ENCODE measurements around the gene IP6K3. TPM values are rescaled to one million over a fixed set of nuclear protein-coding genes. Genes with fewer than 3 reads are reported as not detected.

IP6K3 gene
- total RNA-seq, 1 donor from 2014 or later = not detected

DNA sequence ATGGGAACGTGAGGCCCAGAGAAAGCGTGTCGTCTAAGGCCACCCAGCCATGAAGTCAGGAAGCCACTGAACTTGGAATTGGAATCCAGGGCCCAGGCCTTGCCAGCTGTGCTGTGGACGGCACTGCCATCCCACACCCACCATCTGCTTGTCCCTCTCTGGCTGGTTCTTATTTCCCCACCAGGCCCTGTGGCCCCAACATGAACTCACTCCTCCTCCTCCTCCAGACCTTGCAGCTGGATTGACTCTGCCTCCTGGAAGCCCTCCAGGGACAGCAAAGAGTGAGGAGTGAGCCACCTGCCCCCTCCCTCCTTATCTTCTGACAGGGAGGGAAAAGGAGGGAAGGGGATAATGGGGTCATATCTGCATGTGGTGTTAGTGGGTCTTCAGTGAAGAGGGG lies 16.0 kb upstream of the IP6K3 start:
- TF ChIP-seq, protein P1, sequence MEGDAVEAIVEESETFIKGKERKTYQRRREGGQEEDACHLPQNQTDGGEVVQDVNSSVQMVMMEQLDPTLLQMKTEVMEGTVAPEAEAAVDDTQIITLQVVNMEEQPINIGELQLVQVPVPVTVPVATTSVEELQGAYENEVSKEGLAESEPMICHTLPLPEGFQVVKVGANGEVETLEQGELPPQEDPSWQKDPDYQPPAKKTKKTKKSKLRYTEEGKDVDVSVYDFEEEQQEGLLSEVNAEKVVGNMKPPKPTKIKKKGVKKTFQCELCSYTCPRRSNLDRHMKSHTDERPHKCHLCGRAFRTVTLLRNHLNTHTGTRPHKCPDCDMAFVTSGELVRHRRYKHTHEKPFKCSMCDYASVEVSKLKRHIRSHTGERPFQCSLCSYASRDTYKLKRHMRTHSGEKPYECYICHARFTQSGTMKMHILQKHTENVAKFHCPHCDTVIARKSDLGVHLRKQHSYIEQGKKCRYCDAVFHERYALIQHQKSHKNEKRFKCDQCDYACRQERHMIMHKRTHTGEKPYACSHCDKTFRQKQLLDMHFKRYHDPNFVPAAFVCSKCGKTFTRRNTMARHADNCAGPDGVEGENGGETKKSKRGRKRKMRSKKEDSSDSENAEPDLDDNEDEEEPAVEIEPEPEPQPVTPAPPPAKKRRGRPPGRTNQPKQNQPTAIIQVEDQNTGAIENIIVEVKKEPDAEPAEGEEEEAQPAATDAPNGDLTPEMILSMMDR (IDR thresholded peaks at IDR 0.05) = no peak
- Histone ChIP-seq H3K9me3 (no peaks in the 10 kb centered on the region), H3K4me1 (no peaks in the 10 kb centered on the region), H3K4me3 (no peak overlapping the region), H3K27ac (no peak overlapping the region), H3K36me3 (no peaks in the 10 kb centered on the region), H3K27me3 (no peaks in the 10 kb centered on the region)
- DNase-seq (ENCODE audit: low spot score in 2 of 2) = no peak
- intact Hi-C loops (cut with DNase I) = no loop called here

DNA sequence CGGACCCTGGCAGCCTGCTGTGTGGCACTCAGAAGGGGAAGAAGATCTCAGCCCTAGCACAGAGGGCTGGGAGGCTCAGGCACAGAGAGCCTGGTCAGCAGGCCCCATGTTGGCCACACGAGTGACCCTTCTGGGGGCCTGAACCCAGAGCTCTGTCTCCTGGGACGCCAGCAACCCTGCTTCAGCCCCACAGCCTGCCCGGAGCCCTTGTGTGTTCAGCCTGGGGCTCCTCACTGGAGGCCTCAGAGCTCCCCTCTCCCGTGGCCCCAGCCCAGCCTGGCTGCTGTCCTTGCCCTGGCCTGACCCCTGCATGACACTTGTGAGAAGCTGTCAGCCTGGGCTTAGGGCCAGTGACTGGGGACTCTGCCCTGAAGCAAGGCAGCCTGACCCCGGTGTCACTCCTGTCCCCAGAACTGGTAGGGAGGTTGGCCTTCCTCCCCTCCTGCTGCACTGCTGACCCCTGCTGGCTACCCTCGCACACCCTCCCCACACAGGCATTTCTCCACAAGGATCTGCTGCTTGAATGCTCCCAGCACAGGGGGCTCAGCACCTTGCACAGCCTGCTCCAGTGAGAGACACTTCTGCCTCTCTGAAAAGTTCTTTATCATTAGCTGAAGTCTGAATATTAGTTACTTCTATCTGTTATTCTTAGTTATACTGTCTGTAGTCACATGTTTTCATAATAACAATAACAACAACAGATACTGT lies 15.4 kb upstream of the IP6K3 start:
- no peaks in the 10 kb centered on the region for H3K36me3 ChIP-seq
- H3K27me3 ChIP-seq = no peaks in the 10 kb centered on the region
- H3K9me3 ChIP-seq = no peaks in the 10 kb centered on the region
- no peak for DNase-seq (ENCODE audit: low spot score in 2 of 2)
- no peaks in the 10 kb centered on the region for H3K4me1 ChIP-seq
- TF ChIP-seq, protein P1 (IDR thresholded peaks at IDR 0.05) = peak in 2 of 3 experiments; percentile 7 to 14
- H3K4me3 ChIP-seq = no peak overlapping the region
- intact Hi-C loops (cut with DNase I) = no loop called here
- H3K27ac ChIP-seq = no peak overlapping the region

DNA sequence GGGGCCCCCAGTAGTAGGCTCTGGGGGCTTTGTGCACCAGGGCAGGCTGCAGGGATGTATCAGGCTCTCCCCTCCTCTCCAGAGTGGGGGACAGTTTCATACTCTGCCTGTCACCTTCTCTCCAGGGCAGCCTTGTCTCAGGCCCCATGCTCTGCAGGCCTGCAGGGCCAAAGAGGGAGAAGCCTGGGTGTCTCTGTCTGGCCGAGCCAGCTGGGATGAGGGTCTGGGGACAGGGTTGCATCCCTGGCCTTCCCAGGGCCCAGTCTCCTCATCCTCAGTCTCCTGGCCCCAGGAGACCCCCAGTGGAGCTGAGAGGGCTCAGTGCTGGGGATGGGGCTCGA lies 14.8 kb upstream of the IP6K3 start:
- Histone ChIP-seq H3K4me1 (no peaks in the 10 kb centered on the region), H3K9me3 (no peaks in the 10 kb centered on the region), H3K4me3 (no peak overlapping the region), H3K27me3 (no peaks in the 10 kb centered on the region), H3K36me3 (no peaks in the 10 kb centered on the region), H3K27ac (no peak overlapping the region)
- intact Hi-C loops (cut with DNase I) = no loop called here
- DNase-seq (ENCODE audit: low spot score in 2 of 2) = no peak
- TF ChIP-seq, protein P1 (IDR thresholded peaks at IDR 0.05) = no peak

DNA sequence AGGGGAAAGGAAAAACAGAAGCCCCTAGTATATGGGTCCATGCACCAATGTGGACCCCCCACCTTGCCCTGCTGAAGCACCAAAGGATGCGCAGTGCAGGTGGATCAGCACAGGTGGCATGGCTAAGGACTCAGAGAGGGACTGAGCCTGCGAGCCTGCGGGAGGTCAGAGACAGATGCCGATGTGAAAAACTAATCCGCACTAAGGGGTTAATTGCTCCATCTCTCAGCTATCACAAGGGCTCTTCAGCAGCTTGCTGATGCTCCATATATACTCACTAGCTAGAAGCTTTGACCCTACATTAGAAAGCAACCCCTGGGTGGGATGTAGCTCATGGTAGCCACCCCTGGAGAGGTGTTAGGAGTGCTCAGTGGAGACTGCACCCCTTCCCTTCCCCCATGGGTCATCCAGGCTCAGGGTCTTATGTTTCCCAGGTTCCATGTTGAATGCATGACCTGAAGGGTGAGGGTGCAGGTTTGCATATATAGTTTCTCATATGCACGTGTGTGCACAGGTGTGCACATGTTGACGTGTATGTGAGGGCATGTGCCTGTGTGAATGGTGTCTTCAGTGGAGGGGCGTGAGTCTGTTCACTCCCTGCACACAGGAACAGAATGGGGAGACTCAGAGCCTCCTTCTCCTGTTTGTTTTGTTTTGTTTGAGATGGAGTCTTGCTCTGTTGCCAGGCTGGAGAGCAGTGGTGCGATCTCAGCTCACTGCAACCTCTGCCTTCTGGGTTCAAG lies 13.4 kb upstream of the IP6K3 start:
- TF ChIP-seq, protein P1 (IDR thresholded peaks at IDR 0.05) = no peak
- Histone ChIP-seq H3K9me3 (no peaks in the 10 kb centered on the region), H3K4me1 (no peaks in the 10 kb centered on the region), H3K27ac (no peak overlapping the region), H3K36me3 (no peaks in the 10 kb centered on the region), H3K4me3 (no peak overlapping the region), H3K27me3 (no peaks in the 10 kb centered on the region)
- no peak for DNase-seq (ENCODE audit: low spot score in 2 of 2)
- intact Hi-C loops (cut with DNase I) = no loop called here

DNA sequence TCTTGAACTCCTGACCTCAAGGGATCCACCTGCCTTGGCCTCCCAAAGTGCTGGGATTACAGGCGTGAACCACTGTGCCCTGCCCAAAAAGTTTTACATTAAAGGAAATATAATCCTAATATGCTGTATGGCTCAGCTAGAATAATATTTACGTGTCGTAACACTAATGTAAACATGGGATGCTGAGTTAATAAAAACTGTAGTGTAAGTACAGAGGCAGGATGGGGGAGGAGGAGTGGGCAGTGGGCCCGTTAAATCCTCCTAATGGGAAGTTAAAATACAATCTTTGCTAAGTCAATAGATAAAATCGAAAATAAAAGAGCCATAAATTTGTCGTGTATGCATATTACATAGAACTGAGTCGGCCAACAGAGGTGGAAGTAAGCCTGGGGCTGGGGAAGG lies 12.1 kb upstream of the IP6K3 start:
- Histone ChIP-seq H3K9me3 (no peaks in the 10 kb centered on the region), H3K36me3 (no peaks in the 10 kb centered on the region), H3K4me3 (no peak overlapping the region), H3K4me1 (no peaks in the 10 kb centered on the region), H3K27me3 (no peaks in the 10 kb centered on the region), H3K27ac (no peak overlapping the region)
- TF ChIP-seq, protein P1 (IDR thresholded peaks at IDR 0.05) = no peak
- DNase-seq (ENCODE audit: low spot score in 2 of 2) = no peak
- intact Hi-C loops (cut with DNase I) = no loop called here
